HT1080 (cell line): ENCODE results near the gene CWF19L2. TPM values are rescaled to one million over a fixed set of nuclear protein-coding genes. Genes with fewer than 3 reads are reported as not detected.
"Not testable (repeated sequence)": the region's sequence is repeated elsewhere in the genome, so short reads cannot be mapped to it uniquely, and the experiment has no call there.

Experiments used
- DNase-seq: peaks from one replicate; pipeline ENCODE4 v3.0.0-alpha.2; 2015; ENCODE audit warnings: low read depth
- polyA plus RNA-seq, 2 experiments: library from polyadenylated mRNA; depleted of rRNA; stranded (reverse); fragments of >200 nt; gene quantifications; 2 replicates each; pipeline ENCODE4 v1.2.3, GENCODE V29; 2015
- total RNA-seq: library from RNA; depleted of rRNA; stranded (reverse); fragments of >200 nt; shearing (Covaris generic); gene quantifications from 2 replicates; pipeline ENCODE4 v1.2.3, GENCODE V29; 2014; rRNA removed

Gene CWF19L2
- 8.0 and 9.0 TPM in 2 replicates for total RNA-seq
- polyA plus RNA-seq (2015; cell fraction: cytosol; rRNA removed), result 5.8 and 6.8 TPM in 2 replicates
- polyA plus RNA-seq (2015; cell fraction: nucleus; rRNA removed), result 10.2 and 11.3 TPM in 2 replicates

DNA sequence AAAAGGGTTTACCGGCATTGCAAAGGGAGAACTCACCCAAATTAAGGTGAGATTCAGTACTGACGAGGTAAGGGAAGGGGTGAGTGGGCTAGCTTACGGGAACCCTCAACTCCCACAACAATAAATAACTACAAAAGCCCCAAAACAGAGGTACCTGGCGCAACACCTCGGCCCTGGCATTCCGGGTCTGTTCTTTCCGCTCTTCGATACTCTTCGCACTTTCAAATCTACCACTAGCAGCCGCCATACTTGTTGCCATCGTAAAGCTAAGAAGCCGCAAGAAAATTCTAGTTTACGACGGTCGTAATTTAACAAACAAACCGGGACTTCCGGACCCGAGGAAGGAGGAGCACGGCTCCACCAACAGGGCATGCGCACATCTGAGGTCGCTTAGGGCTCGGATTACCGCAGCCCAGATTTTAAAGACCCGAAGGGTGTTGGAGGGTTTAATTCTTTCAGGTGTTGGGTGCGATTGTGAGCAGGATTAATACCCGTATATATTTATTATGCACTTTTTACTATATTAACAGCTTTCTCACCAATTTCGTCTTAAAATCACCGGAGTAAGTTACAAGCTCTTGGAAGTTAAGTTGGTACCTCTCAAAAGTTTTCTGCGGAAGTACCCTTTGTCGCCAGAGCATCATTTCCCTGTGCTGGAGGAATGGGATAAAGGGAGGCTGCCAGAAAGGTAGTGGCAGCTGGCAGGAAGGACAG lies at the start of gene CWF19L2:
Gene CWF19L2, minus strand, starts transcription at position 268 of the 714 bp plus-strand sequence. Its CDS starts 9 bp downstream, at position 259.
- DNase-seq, result peak; percentile 92

- DNase-seq, result no peak
Measured at GRCh38 chr11:107505647-107506225, 48.1 kb upstream of the CWF19L2 start.

DNA sequence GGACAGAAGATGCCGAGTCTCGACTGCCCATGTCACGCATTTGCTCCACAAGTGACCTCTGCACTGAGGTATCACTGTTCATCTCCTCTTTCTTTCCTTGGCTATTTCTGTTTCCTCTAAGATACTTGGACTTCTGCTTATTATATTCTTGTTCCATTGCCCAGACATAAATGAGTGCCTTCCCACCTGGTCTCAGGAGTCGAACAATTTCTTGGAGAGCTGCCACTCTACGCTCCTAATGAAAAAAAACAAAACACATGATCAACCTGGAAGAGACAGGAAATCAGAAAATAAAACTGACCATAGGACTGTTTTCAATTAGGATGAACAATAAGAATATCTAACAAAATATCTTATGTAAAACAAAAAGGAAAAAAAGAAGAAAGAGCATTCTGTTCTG lies 47.4 kb upstream of the CWF19L2 start:
- no peak for DNase-seq

GRCh38 chr11:107501713-107502112 lies 44.1 kb upstream of the CWF19L2 start:
- DNase-seq, result no peak

GRCh38 chr11:107497371-107497770 lies 39.7 kb upstream of the CWF19L2 start:
- DNase-seq, result not testable (repeated sequence)

DNA sequence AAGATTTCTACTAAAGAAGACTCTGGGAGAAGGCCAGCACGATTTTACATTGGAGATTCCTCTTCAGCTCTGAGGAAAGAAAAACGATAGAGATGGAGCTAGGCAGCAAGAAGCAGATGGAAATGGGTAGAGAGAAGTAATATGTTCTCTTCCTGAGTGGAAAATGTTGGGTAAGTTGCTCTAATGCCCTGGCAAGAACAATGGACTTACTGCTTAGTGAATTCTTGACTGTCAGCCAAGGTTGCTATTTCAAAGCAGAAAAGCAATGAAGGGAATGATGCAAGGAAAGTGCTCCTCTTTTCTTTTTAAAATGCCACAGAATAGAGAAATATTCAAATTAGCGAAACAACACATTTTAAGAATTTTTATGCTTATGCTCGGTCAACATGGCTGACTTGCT lies 38.4 kb upstream of the CWF19L2 start:
- DNase-seq, result peak; percentile 9

DNA sequence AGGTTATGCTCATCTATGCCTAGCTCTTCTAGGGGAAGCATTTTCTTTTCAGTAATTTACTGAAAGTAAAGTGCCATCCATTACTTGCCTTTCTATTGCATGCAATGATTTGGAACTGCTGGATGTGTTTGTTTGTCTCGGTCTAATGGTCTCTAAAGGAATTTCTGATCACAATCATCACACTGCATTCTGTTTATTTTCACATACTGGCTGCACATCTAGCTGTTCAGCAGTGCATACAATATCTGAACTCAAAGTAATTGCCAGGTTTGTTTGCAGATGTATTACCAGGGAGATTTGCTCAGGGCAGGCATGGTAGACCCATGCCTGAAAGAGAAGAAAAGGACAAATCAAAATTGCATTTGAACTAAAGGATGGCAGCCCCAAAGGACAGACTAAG lies 36.4 kb upstream of the CWF19L2 start:
- no peak for DNase-seq

DNA sequence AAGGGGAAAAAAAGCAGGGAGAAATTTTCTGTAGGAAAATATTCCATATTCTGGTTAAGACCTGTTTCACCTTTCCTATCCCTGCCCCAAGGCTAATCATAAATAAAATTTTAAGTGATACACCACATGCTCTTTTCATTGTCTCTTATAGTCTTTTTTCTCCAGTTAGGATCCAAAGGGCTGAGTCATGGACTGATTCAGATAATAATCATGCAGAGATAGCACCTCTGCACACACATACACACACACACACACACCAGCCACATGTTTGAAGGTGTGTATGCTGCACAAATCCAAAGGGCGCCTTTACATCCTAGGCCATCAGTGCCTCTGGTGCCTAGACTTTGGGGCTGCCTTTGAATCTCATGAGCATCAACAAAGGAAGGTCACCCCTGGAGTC lies 35.5 kb upstream of the CWF19L2 start:
- DNase-seq, result peak; percentile 88

DNA sequence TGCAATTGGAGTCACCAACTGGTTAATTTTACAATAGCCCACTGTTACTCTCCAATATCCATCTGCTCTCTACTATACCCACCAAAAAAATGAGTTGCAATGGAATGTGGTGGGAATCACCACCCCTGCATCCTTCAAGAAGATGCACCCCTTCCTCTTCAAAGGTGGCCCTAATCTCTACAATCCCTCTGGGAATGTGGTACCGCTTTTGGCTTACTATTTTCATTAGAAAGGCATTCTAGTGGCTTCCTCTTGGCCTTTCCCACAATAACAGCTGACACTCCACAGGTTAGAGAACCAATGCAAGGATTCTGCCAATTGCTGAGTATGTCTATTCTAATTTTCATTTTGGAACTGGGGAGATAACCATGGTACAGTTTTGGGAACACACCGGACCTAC lies 33.2 kb upstream of the CWF19L2 start:
- no peak for DNase-seq

- DNase-seq, result no peak
Measured at GRCh38 chr11:107482234-107482633, 24.6 kb upstream of the CWF19L2 start.

- no peak for DNase-seq
Measured at GRCh38 chr11:107478922-107479321, 21.3 kb upstream of the CWF19L2 start.

GRCh38 chr11:107477820-107478219 lies 20.2 kb upstream of the CWF19L2 start:
- DNase-seq, result no peak

GRCh38 chr11:107473792-107474191 lies 16.2 kb upstream of the CWF19L2 start:
- no peak for DNase-seq

GRCh38 chr11:107472966-107473365 lies 15.3 kb upstream of the CWF19L2 start:
- DNase-seq, result no peak

DNA sequence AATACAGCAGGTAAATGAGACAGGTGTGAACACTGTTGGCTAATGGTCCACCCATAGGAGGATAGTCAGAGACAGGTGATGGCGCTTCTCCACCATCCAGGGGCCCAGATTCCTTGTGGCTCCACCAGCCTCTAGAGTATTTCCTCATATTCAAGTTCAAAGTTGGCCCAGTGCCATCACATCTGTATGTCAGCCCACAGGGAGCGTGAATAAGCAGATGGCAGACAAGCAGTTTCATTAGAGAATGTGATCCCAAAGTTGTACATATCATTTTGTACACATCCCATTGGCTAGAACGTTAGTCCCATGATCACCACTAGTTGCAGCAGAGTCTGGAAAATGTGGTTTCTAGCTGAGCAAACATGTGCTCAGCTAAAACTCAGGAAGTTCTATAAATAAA lies 11.0 kb upstream of the CWF19L2 start:
- DNase-seq, result peak; percentile 25

- no peak for DNase-seq
Measured at GRCh38 chr11:107467696-107468095, 10.1 kb upstream of the CWF19L2 start.

GRCh38 chr11:107466275-107466866 lies 8.7 kb upstream of the CWF19L2 start:
- not testable (repeated sequence) for DNase-seq

DNA sequence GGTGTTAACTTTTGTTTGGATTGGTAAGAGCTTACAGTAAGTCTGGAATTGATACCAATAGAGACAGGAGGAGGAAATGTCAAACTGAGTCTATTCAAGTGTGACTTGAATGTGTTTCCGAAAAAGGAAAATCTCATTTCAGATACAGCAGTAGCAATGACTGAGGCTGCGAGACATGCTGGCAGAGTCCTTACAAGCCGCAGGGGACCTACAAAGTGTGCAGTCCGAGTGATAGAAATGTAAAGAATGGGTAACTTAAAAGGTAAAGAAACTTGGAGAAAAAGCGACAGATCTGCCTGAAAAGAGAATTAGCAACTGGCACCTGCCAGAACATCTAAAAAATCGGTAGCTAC lies 444 bp downstream of the CWF19L2 start:
- no peak for DNase-seq

DNA sequence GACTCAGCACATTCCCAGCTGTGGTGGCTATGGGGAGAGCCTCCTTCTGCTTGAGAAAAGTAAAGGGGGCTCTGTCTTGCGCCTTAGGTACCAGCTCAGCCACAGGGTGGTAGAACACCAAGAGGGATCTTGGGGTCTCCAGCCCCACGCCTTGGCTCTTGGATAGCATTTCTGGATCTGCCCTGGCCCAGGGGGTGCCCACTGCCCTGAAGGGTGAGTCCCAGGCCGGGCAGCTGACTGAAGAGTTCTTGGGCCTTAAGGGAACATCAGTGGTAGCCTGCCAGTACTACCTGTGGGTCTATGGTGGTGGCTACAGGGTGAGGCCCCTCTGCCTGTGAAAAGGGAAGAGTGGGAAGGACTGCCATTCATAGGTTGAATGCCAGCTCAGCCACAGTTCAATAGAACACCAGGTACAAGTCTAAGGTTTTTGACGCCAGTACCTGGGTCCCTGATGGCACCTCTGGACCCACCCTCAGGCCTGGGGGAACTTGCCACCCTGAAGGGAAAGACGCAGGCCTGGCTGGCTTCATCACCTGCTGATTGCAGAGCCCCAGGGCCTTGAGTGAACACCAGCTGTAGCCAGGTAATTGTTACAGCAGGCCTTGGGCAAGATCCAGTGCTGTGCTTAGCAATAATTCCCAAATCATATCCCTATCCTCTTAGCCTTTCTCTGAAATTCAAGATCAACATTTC lies 3.9 kb downstream of the CWF19L2 start:
- DNase-seq, result no peak

- DNase-seq, result no peak
Measured at GRCh38 chr11:107446822-107447431, 10.7 kb downstream of the CWF19L2 start.

GRCh38 chr11:107442715-107443215 lies 14.9 kb downstream of the CWF19L2 start:
- DNase-seq, result no peak
